ENCODE measurements around the gene RAB3GAP2.
"Not testable (repeated sequence)": the region's sequence is repeated elsewhere in the genome, so short reads cannot be mapped to it uniquely, and the experiment has no call there.

The RAB3GAP2 gene

DNA sequence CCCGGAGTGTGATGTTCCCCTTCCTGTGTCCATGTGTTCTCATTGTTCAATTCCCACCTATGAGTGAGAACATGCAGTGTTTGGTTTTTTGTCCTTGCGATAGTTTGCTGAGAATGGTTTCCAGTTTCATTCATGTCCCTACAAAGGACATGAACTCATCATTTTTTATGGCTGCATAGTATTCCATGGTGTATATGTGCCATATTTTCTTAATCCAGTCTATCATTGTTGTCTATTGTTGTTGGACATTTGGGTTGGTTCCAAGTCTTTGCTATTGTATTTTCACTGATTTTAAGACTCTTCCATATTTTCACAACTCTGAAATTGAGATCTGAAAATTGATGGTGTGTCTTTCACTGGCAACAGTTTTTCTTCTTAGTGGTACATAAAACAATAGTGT, 67.5 kb downstream of the RAB3GAP2 start:
- DNase-seq (ENCODE audit: extremely low read depth in 1 of 2, low read depth in 1 of 2), result not testable (repeated sequence)

DNA sequence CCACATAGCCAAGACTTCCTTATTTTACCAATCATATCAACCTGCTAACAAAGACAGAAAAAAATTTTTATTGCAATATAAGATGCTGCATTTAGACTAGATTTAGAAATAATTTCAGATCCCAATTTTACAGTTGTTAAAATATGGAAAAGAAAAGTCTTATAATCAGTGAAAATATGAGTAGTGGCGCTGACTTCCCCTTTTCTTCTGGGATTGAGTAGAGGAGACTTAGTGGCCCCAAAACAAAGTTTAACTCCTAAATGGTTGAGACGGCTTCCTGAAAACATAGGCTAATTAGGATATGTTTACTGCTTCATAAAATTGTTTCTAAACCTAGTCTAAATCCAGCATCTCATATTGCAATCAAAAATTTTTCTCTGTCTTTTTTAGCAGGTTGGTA, 68.4 kb downstream of the RAB3GAP2 start:
- no peak for DNase-seq (ENCODE audit: extremely low read depth in 1 of 2, low read depth in 1 of 2)

DNA sequence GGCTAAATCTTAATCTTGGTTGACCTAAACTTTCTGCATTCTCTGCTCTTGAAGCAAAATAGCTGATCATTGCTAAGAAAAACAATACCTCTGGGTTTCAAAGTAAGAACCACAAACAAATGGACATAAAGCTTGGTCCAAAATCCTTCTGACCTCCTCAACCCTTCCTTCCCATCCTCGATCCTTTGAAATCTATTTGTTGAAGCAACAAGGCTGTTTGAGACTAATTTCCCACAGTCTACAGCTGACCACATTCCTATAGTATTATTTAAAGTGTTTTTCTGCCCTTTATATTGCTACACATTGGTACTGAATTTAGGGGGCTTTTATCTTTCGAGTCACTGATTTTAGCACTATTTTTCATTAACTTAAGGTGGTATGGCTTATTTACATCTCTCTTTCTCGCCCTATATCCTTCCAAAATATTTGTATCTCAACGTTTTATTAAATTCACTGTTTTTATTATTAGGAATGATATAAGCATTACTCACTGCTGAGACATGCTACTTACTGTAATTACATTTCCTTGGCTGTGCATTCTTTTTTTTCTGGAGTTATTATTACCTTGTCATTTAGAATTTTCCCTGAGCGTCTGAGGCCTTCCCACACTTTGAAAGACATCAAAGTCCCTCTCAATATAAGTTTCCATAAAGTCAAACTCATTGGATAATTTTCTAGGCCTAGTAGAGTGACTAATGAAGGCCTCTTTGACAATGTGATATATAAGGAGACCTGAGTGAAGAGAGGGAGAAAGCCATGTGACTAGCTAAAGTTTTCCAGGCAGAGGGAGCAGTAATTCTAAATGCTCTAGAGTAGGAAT, 73.9 kb downstream of the RAB3GAP2 start:
- no peak for DNase-seq (ENCODE audit: extremely low read depth in 1 of 2, low read depth in 1 of 2)

DNA sequence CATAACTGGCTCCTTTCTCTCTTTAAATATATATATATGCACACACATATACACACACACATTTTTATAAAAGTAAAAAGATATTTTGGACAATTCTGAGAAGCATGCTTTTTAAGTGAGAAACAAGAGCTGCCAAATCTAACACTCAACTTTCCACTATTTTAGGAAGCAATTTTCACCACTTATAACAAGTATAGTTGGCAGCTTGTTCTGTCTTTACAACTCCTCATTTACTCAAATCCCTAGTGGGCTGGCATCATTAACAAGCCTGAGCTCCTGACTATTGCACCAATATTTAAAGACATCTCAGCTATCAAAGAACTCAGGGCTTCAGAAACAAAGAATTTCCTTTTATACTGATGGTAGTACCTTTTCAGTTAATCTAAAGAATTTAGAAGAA, 76.6 kb downstream of the RAB3GAP2 start:
- DNase-seq (ENCODE audit: extremely low read depth in 1 of 2, low read depth in 1 of 2), result no peak

DNA sequence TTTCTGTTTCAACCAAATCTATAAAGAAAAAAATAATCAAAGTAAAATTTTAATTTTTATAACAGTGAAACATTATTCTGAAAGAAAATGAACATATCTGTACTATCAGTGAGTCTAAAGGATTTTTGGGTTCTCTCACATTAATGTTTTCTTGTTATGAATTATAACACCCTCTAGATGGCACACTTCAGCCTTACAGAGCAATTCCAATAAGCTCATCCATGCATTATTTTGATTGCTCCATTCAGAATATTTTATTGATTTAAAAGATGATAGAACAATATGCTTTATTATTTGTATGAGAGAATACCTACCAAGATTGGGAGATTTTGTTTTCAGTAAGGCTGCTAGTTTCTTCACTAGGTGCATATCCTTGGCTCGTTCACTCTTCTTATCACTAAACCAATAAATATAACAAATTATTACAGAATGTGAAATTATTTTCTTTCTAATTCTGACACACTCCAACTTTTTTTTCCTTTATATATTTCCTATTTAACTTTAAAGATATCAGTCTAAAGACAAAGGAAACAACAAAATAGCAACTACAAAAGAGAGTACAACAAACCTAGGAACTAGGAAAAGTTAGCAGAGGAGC, 82.4 kb downstream of the RAB3GAP2 start:
- DNase-seq (ENCODE audit: extremely low read depth in 1 of 2, low read depth in 1 of 2), result no peak

DNA sequence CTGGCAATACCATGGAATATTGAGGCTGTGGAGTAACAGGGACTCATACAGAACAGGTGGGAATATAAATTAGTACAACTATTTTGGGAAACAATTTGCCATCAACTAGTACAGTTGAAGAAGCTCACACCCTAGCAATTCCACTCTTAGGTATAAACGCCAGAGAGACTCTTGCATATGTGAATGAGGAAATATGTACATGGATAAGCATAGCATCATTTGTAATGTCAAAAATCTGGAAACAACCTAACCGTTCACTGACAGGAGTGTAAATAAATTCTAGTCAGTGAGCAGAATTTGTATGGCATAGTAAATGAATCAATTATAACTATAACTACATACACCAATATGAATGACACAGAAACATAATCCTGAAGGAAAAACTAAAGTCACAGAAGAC, 83.7 kb downstream of the RAB3GAP2 start:
- DNase-seq (ENCODE audit: extremely low read depth in 1 of 2, low read depth in 1 of 2), result no peak

DNA sequence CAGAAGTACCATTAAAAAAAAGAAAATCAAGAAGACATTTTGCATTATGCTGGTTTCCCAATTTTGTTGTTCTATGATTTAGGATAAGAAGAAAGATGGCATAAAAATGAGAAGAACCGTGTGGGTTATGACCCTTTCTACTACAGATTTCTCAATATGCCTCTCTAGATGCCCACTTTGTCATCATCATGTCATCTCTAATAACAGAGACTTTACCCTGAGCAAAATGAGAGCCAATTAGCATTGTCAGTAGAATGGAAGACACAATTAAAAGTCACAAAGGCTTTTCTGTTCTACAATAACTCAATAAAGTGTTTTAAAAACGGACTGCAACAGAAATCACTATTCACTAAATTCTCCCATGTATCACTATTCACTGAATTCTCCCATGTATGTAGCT, 85.5 kb downstream of the RAB3GAP2 start:
- no peak for DNase-seq (ENCODE audit: extremely low read depth in 1 of 2, low read depth in 1 of 2)

DNA sequence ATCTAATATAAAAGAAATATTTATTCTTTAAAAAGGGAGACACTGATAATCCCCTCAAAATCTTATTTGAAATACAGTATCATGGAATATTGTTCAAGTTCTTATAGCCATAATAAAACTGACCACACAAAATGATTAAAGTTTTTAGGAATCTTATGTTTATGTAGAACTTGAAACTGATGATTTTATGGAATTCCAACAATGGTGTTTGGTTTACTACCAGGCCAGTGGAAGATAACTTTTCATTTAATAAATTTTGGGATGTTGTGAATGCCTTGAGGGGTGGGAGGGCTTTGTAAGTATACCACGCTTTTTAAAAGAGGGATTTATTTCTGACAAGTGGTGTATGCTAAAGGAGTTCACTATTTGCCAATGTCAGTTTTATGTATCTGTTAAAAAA, 87.7 kb downstream of the RAB3GAP2 start:
- no peak for DNase-seq (ENCODE audit: extremely low read depth in 1 of 2, low read depth in 1 of 2)

DNA sequence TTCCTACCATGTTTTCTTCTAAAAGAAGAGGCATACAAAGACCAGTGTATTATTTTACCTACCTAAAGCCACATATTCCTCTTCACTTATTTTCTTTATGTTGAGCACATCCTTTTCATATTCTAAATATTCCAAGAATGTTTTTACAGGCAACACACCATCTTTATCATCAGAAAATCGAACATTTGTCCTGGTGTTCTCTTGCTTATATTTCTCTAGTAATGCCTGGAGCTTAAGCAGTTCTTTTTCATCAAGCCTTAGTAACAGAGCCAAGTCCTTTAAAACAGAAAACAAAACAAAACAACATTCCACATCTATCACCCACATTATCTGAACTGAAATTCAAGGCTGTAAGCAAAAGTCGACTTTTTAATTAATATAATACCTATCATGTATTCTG, 89.6 kb downstream of the RAB3GAP2 start:
- no peak for DNase-seq (ENCODE audit: extremely low read depth in 1 of 2, low read depth in 1 of 2)

DNA sequence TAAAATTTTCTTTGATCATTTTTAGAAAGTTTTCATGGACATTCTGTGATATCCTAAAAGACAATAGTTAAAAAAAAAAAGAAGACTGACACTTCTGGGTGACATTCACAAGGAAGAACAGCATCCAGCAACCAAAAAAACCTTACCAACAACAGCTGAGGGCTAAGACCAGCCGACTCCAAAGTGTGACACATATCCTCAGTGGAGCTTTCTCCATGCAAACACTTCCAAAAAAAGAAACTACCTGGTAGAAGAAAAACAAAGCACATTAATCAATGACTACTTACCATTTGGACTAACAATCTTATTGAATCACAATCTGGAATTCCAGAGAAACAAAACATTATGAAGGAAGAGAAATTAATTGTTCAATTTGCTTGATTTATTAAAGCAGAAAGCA, 90.1 kb downstream of the RAB3GAP2 start:
- DNase-seq (ENCODE audit: extremely low read depth in 1 of 2, low read depth in 1 of 2), result no peak

DNA sequence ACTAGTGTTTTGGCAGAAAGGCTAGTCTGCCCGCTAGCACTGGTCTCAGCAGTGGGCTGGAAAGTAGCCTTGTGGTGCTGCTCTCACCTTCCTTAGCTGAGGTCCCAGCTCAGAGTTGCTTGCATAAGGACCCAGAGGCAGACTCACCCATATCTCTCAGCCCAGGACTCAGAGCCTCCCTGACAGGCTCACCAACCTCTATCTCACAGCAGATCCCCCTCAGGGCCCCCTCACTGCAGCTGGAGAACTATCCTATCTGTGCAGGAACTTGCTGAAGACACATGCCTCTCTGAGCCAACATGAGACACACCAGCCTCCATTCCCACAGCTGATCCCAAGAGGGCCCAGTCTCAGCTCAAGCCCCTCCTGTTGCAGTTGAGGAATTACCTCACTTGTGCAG, 95.7 kb downstream of the RAB3GAP2 start:
- DNase-seq (ENCODE audit: extremely low read depth in 1 of 2, low read depth in 1 of 2), result no peak

DNA sequence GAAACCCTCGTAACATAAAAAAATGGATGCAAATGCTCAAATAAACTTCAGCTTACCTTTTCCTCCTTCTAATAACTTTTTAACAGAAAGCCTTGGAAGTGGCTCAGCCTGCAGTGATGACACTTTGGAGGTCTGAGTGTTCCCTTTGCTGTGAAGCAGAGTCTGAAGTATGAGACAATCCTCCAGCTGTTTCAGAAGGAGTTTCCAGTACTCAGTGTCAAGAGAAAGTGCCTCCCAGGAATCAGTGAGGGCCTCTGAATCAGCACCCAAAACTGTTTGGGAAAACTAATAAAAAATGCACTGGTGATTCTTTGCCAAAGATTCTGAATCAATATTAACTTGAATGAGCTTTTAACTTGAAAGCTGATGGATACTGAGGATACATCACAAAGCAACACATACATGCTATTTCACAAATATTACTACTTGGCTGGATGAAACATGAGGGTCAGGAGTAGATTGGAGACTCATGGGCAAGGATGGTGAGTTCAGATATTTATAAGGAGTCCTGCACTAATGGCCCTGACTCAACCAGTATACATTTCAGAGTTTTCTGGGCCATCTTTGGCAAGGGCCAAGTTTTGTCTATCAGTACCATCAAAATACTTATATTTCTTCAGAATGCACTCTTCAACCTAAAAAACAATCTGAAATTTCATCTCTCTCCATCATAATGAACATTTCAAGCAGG, 101.3 kb downstream of the RAB3GAP2 start:
- DNase-seq (ENCODE audit: extremely low read depth in 1 of 2, low read depth in 1 of 2), result no peak

DNA sequence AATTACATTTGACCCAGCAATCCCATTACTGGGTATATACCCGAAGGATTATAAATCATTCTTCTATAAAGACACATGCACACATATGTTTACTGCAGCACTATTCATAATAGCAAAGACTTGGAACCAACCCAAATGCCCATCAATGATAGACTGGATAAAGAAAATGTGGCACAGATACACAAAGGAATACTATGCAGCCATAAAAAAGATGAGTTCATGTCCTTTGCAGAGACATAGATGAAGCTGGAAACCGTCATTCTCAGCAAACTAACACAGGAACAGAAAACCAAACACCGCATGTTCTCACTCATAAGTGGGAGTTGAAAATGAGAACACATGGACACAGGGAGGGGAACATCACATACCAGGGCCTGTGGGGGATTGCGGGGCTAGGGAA, 102.4 kb downstream of the RAB3GAP2 start:
- DNase-seq (ENCODE audit: extremely low read depth in 1 of 2, low read depth in 1 of 2), result not testable (repeated sequence)

DNA sequence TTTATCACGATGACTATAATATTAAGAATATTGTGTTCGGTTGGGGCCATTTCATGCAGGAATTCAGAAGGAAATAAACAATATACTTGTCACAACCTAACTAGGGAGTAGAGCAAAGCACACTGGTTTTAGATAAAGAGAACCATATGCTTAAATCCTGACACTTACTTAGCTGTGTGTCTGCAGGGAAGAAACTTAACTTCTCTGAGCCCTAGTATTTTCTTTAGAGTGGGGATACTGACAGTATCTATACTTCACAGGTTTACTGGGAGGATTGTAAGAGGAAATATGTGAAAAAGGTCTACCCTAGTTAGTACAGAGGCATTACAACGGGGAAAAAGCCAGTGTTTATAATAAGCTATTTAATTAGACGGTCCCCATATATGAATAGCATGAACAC, 105.4 kb downstream of the RAB3GAP2 start:
- no peak for DNase-seq (ENCODE audit: extremely low read depth in 1 of 2, low read depth in 1 of 2)

DNA sequence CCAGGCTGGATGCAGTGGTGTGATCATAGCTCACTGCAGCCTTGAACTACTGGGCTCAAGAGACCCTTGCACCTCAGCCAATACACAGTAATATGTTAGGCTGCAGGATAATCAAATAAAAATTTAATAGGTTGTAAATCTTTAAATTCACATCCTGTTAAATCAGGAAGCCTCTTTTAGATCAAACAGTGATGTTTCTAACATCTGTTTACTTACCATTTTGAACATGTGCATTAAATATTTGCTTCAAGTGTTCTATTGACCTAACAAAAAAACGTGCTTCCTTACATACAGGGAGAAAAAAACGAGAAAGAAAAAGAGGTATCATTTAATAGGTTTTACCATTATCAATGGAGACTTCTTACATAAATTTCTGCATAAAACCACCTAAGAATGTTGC, 107.7 kb downstream of the RAB3GAP2 start:
- no peak for DNase-seq (ENCODE audit: extremely low read depth in 1 of 2, low read depth in 1 of 2)

DNA sequence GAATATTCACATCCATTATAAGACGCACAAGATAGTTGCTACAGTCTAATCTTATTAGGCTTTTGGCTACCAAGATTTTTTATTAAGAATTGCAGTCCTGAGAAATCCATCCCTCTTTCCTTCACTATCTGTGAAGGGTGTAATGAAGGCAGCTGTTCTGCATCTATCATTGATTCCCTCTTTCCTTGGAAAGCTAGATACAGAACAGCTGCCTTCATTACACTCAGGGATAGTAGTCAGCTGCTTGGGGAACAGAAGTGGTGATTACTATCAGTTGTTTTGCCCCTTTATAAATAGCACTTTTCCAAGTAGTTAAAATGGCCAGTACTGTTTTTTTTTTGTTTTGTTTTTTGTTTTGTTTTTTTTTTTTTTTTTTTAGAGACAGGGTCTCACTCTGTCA, 108.1 kb downstream of the RAB3GAP2 start:
- no peak for DNase-seq (ENCODE audit: extremely low read depth in 1 of 2, low read depth in 1 of 2)

DNA sequence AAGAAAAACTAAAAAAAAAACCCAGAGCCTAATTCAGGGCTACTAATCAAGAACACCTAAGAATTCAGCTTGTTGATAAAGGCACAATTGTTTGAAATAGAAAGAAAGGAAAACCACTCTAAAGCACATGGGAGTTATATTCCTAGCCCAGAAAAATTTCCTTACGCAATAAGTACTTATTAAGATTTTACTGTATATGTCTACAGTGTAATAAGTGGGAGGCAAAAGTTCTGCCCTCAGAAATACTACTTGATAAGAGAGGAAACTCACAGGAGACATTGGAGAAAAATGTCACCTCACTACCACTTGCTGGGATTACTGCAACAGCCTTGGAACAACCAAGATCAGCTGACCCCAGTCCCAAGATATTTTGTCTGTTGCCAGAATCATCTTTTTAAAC, 112.2 kb downstream of the RAB3GAP2 start:
- DNase-seq (ENCODE audit: extremely low read depth in 1 of 2, low read depth in 1 of 2), result no peak

DNA sequence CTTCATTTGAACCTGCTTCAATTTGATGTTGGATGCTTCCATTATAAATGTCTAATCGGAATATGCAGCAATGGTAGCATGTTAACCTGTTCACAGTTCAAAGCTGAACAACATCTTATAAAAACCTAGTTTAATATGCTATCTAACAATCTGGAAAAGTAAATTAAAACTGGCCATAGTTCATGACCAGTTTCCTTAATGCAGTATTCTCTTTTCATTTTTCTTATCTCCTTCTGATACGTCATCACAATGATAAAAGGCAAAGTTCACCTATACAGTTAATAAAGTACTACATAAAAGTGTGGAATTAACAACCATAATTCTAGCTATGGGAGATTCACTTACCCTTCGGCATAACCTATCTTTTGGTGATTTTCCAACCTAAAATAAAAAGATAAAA, 113.2 kb downstream of the RAB3GAP2 start:
- no peak for DNase-seq (ENCODE audit: extremely low read depth in 1 of 2, low read depth in 1 of 2)

DNA sequence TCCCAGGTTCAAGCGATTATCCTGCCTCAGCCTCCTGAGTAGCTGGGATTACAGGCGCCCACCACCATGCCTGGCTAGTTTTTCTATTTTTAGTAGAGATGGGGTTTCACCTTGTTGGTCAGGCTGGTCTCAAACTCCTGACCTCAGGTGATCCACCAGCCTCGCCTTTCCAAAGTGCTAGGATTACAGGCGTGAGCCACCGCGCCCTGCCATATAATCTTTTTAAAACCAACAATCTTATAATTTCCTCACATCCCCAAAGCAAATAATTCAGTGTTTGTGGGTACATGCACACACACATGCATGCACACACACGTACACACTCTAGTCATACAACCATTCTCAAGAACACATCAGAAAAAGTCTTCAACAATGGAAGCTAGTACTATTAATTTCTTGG, 113.7 kb downstream of the RAB3GAP2 start:
- not testable (repeated sequence) for DNase-seq (ENCODE audit: extremely low read depth in 1 of 2, low read depth in 1 of 2)

DNA sequence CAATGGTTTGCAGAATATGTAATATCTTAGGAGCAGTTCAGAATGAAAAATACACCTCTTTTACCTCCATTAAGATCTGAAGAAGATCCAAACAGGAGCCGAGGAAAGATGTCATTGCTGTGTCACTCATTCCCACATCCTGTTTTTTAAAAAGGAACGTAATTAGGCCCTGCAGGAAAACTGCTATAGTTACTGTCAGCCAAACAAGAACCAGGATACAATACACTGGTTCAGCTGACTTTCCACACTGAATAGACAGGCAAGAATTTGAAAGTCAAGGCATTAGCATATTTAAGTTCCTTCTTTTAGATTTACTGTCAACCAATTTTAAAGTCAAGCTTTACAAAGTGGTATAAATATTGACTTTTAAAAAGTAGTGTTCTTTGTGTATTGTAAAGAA, 114.5 kb downstream of the RAB3GAP2 start:
- DNase-seq (ENCODE audit: extremely low read depth in 1 of 2, low read depth in 1 of 2), result no peak

DNA sequence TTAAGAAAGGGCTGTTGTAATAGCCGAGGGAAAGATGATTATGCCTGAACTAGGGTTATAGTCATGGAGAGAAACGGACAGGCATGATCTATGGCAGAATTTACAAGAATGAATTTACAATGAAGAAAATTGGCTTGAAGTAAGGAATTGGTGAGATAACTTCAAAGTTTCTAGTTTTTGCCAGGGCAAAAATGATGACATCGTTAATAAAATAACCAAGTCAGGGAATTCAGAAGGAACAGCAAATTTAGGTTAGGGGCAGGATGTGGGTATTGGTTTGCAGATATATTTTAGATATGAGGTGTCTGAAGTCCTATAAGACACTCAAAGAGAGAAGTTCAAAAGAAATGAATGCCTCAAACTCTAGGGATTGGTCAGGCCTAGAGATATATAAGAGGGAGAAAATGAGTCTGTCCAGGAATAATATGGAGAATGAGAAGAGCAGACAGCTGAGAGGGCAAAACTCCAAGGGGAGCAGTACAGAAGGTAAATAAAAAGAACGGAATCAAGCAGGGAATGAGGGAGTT, 115.6 kb downstream of the RAB3GAP2 start:
- DNase-seq (ENCODE audit: extremely low read depth in 1 of 2, low read depth in 1 of 2), result no peak

DNA sequence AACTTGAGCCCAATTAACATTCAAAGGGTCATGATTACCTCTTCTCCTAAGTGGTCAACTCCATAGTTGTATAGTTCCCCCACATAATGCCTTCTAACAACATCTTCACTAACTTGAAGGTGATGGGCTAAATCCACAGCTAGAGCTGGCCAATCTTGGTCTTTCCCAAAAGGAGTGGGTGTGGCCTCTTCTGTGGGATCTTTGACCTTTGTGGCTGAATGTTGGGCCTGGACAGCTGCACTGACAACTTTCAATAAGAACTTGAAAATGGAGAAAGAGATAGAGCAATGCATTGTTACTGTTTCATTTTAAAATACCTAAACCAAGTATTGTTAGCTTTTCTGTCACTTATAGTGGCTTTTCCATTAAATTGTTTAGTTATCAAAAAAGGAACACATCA, 119.1 kb downstream of the RAB3GAP2 start:
- DNase-seq (ENCODE audit: extremely low read depth in 1 of 2, low read depth in 1 of 2), result no peak
